Measurements from ENCODE around the gene ABT1.
"Not testable (repeated sequence)": the region's sequence is repeated elsewhere in the genome, so short reads cannot be mapped to it uniquely, and the experiment has no call there.

The ABT1 gene

GRCh38 chr6:26596579-26597388, at the start of gene ABT1:
Gene ABT1, plus strand, starts transcription at chr6:26596953. Its CDS starts 30 bp downstream, at chr6:26596983.
- DNase-seq (ENCODE audit: low read depth, low spot score) = peak; percentile 99

- DNase-seq (ENCODE audit: low read depth, low spot score) = not testable (repeated sequence)
Measured at GRCh38 chr6:26547363-26547762, 49.4 kb upstream of the ABT1 start.

DNA sequence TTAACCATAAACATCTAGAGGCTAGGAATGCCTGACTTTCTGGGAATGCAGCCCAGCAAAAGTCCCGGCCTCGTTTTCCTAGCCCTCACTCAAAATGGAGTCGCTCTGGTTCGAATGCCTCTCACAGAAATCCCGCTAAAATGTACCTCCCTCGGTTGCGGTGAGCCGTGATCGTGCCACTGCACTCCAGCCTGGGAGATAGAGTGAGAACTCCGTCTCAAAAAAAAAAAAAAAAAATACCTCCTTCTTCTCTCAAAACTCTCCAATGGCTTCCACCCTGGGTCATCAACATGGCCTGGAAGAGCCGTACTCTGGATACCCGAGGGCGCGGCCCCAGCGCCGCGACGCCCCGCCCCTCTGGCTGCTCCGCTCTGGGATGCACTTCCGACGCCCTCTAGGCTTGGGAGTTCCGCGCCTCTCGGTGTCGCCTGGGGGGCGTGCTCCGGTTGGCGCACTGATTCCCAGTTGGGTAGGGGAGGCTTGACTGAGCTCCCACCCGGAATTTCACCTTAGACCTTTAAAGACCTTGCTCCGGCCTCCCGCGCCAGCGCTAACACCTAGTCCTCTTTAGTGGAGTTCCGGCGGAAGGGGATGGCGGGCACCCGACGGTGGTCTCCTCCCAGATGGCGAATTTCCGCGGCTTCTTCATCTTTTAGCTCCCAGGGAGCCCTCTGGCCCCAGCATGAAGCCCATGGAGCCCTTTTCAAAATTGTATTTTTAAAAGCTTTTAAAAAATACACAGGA, 46.3 kb upstream of the ABT1 start:
- peak; percentile 96 for DNase-seq (ENCODE audit: low read depth, low spot score)

DNA sequence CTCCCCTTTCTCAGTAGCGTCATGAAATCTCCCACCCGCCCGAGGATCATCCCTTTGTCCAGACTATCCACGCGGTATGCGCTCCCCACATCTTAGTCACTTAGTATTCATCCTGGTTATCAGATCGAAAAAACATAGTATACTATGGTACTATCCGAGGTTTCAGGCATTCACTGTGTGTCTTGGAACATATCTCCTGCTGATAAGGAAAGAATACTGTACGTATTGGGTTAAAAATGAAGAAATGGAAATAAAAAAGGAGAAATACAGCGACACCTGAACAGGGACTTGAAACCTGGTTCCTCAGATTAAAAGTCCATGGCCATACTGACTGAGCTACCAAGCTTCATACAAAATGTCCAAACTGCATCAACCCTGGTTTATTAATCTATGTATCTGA, 44.5 kb upstream of the ABT1 start:
- DNase-seq (ENCODE audit: low read depth, low spot score) = no peak

DNA sequence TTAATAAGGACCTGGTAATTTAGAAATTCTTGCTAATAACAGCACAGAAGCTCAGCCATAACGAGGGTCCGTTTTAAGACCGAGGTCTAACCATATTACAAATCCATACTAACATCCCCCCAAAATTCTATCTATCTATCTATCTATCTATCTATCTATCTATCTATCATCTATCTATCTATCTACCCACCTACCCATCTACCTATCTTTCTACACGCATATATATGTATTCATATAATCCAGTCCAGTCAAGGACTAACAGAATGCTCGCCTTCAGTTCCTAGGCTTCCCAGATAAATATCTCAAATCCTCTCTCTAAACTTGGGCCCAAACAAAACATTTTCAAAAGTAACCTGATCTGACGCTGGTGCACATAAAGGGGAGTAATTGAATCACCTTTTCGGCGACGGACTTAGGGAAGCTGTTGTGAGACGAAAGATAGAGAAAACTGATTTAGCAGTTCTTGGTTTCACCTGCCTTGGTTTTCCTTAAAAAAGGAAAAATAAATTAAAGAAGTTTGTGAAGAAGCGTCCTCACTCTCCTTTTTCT, 44.0 kb upstream of the ABT1 start:
- DNase-seq (ENCODE audit: low read depth, low spot score) = no peak

DNA sequence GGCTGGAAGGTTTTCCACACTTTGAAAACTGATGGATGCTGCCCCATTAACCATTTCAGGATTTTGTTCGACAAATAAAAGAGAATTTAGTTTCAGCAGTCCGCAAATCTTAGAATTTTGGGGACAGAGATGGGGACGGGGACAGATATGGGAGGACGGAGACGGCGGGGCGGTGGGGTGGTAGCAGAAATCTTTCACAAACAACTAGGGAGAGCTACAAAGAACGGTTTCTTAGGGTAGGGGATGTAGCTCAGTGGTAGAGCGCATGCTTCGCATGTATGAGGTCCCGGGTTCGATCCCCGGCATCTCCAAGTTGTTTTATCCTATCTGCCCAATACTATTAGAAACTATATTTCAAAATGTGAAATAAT, 43.5 kb upstream of the ABT1 start:
- peak; percentile 88 for DNase-seq (ENCODE audit: low read depth, low spot score)

DNA sequence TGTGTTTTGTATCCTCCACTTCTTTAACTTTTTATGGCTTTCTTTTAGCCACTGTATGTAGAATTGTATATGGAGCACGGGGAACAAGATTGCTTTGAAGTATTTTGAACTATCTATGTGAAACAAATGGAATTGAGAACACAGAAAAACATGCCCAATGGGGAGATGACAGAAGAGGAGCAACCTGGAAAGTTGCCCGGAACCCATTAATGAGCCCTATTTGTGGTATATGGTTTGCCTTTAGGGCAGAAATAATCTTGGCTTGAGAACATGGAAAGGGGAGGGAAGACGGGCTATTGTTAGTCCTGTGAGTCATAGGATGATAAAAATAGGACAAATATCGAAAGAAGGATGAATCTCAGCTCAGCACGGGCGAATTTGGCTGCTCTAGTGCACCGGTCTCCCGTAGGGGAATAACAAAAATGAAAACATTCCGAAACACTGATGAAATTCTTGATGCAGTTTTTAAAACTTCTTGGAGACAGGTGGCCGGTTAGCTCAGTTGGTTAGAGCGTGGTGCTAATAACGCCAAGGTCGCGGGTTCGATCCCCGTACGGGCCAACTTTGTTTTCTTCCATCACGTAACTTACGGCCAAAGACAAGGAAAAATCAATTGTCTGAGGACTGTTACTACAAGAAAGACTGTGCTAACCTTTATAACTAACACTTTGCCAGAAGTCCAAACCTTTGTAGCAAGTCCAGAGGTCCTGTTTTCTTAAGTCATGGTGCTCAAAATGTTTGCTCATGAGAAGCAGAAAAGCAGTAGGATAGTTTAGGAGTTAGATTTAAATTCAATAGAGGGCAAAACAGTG, 42.9 kb upstream of the ABT1 start:
- peak; percentile 95 for DNase-seq (ENCODE audit: low read depth, low spot score)

GRCh38 chr6:26554447-26554696, 42.4 kb upstream of the ABT1 start:
- DNase-seq (ENCODE audit: low read depth, low spot score) = no peak

- DNase-seq (ENCODE audit: low read depth, low spot score) = peak; percentile 85
Measured at GRCh38 chr6:26554697-26555504, 41.9 kb upstream of the ABT1 start.

GRCh38 chr6:26555505-26556262, 41.1 kb upstream of the ABT1 start:
- DNase-seq (ENCODE audit: low read depth, low spot score) = no peak

DNA sequence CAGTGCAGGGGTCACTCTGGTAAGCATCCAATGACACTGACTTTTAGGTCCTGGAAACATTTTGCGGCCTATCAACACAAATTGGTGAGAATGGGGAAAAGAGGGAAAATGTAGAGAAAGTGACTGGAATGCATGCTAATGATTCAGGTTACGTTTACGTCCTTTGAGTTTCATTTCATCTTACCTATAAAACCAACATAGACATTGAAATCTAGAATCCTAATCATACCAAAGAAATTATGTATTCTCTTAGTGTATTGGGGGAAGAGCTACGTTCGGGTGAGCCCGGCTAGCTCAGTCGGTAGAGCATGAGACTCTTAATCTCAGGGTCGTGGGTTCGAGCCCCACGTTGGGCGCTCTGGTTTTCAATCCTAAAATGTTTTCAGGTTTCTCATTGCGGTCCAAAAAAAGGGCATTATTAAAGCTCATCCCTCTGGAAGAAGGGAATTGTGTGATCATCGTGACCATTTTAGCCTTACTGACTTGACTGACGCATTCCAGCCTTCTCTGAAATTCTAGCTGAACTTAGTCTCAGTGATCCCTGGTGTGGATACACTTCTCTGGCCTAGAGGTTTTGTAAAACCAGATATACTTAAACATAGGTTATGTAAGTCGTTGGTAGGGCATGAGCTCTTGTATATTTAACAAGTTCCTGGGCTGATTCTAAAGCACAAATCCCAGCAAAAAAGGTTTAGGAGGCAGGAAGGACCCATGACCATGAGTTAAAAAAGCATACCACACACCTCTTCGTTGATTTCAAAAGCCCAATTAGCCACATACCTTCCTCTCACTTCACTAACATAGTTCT, 40.3 kb upstream of the ABT1 start:
- DNase-seq (ENCODE audit: low read depth, low spot score) = peak; percentile 95

DNA sequence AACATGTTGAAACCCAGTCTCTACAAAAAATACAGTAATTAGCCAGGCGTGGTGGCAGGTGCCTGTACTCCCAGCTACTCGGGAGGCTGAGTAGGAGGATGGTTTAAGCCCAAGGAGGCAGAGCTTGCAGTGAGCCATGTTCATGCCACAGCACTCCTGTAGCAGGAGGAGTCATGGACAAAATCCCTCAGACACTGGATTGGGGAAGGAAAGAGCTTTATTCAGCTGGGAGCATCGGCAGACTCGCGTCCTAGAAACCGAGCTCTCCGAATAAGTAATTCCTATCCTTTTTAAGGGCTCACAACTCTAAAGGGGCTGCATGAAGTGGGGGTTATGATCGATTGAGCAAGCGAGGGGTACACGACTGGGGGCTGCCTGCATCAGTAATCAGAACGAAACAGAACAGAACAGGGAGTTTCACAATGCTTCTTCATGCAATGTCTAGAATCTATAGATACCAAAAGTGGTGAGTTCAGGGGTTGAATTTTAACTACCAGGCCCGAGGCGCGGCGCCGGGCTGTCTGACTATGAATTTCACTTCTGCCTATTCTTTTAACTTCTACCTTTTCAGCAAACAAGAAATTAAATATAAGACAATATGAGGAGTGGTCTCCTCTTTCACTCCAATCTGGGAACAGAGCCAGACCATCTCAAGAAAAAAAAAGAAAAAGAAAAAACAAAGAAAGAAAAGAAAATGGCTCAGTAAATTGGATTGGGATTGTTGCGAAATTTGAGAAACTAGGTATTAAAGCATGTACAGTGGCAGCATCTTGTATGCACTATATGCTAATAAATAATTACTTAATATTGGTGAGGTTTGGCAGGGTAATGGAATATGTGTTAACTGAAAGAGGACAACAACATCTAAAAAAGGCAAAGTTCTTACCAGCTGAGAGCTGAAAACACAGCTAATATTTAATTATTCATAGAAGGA, 35.0 kb upstream of the ABT1 start:
- no peak for DNase-seq (ENCODE audit: low read depth, low spot score)

- DNase-seq (ENCODE audit: low read depth, low spot score) = no peak
Measured at GRCh38 chr6:26563488-26563887, 33.3 kb upstream of the ABT1 start.

DNA sequence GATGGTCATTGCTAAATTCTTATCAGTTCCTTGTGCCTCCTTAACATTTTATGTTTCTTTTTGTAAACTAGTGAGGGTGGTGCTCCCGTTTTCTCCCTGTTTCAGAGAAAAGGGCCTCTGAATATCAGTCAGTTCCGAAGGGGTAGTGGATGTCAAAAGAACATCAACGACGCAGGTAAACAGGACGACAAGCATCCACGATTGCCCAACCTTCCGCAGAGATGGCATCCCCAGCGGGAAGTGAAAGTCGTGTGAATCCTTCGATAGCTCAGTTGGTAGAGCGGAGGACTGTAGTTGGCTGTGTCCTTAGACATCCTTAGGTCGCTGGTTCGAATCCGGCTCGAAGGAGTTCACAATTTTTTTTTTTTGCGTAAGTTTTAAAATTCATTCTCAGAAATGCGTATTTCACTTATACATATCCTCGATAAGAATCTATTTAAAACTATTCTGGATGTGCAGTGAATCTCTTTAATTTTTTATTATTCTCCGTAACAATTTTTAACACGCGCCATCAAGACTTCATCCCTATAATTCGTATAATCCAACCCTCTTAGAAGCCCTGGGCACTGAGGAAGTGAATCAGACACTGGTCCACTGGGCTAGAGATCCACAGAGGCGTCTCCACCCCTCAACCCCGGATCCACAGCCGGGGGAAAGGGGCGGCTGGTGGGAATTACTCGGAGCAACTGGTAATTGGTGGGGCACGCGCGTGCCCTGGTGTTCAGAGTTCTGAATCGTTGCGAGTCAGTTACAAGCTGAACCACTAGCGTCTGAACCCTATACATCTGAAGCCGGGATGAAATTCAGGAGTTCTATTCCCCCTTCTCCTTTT, 27.9 kb upstream of the ABT1 start:
- peak; percentile 95 for DNase-seq (ENCODE audit: low read depth, low spot score)

GRCh38 chr6:26569433-26569764, 27.4 kb upstream of the ABT1 start:
- no peak for DNase-seq (ENCODE audit: low read depth, low spot score)

GRCh38 chr6:26570027-26570809, 26.5 kb upstream of the ABT1 start:
- DNase-seq (ENCODE audit: low read depth, low spot score) = no peak

Data from ELF-1 (cell line).